D341Med (cell line): Measurements from ENCODE around the gene OBSCN.

ENCODE experiments used
- DNase-seq: peaks from one replicate; pipeline ENCODE4 v3.0.0; 2012; ENCODE audit warnings: low spot score

The OBSCN gene, protein sequence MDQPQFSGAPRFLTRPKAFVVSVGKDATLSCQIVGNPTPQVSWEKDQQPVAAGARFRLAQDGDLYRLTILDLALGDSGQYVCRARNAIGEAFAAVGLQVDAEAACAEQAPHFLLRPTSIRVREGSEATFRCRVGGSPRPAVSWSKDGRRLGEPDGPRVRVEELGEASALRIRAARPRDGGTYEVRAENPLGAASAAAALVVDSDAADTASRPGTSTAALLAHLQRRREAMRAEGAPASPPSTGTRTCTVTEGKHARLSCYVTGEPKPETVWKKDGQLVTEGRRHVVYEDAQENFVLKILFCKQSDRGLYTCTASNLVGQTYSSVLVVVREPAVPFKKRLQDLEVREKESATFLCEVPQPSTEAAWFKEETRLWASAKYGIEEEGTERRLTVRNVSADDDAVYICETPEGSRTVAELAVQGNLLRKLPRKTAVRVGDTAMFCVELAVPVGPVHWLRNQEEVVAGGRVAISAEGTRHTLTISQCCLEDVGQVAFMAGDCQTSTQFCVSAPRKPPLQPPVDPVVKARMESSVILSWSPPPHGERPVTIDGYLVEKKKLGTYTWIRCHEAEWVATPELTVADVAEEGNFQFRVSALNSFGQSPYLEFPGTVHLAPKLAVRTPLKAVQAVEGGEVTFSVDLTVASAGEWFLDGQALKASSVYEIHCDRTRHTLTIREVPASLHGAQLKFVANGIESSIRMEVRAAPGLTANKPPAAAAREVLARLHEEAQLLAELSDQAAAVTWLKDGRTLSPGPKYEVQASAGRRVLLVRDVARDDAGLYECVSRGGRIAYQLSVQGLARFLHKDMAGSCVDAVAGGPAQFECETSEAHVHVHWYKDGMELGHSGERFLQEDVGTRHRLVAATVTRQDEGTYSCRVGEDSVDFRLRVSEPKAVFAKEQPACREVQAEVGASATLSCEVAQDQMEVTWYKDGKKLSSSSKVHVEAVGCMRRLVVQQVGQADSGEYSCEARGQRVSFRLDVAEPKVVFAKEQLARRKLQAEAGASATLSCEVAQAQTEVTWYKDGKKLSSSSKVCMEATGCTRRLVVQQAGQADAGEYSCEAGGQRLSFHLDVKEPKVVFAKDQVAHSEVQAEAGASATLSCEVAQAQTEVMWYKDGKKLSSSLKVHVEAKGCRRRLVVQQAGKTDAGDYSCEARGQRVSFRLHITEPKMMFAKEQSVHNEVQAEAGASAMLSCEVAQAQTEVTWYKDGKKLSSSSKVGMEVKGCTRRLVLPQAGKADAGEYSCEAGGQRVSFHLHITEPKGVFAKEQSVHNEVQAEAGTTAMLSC (N-terminal part only)

DNA sequence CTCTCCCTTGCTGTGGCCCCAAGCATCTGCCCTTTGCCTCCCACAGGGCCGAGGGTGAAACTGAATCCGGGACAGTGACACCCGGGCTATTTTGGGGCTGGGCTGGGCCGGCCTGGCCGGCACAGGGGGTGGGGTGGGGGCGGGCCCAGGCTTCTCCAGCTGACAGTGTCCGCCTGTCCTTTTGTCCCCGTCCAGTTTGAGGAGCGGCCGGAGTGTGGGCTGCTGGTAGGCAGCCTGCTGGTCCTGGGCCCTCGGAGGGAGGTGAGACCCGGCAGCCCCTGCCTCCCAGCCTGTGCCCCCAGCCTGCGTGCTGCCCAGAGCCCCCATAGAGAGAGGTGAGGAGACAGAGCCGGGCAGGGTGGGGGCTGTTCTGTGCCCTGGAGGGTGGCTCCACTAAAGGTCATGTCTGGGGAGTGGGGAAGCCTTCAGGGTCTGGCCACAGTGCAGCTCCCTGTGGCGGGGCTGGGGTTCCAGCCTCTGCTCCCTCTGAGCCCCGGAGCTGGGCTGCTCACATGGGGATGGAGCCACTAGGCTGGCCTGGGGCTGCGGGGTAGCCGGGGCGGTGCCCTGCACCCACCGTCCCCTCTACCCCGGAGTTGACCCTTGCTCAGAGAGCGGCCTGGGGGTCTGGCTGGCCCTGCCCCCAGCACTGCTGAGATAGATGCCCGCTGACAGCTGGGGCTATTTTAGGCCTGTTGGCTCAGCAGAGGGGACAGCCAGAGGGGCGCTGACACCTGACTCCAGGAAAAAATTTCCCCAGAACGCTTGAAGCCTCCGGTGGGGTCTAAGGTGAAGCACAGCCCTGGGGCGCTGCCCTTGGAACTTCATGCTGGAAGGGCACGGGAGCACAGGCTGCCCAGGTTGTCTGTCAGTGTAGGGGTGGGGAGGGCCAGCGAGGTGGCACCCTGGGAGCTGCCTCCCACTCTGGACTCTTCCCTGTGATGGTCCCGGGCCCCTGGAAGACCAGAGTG, at the start of gene OBSCN:
OBSCN (plus strand) TSS at position 194 of the 971 bp plus-strand sequence. CDS start 3,740 bp downstream, outside the sequence.
- DNase-seq, result peak; percentile 27

DNA sequence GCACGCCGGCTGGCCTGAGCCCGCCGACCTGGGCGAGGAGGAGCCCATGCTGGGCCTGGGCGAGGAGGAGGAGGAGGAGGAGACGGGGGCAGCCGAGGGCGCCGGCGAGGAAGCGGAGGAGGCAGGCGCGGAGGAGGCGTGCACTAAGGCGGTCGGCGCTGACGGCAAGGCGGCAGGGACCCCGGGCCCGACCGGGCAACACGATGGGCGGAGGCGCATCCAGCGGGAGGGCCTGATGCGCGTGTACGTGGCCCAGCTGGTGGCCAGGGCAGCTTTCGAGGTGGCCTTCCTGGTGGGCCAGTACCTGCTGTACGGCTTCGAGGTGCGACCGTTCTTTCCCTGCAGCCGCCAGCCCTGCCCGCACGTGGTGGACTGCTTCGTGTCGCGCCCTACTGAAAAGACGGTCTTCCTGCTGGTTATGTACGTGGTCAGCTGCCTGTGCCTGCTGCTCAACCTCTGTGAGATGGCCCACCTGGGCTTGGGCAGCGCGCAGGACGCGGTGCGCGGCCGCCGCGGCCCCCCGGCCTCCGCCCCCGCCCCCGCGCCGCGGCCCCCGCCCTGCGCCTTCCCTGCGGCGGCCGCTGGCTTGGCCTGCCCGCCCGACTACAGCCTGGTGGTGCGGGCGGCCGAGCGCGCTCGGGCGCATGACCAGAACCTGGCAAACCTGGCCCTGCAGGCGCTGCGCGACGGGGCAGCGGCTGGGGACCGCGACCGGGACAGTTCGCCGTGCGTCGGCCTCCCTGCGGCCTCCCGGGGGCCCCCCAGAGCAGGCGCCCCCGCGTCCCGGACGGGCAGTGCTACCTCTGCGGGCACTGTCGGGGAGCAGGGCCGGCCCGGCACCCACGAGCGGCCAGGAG, 49.5 kb upstream of the OBSCN start:
- no peak for DNase-seq

DNA sequence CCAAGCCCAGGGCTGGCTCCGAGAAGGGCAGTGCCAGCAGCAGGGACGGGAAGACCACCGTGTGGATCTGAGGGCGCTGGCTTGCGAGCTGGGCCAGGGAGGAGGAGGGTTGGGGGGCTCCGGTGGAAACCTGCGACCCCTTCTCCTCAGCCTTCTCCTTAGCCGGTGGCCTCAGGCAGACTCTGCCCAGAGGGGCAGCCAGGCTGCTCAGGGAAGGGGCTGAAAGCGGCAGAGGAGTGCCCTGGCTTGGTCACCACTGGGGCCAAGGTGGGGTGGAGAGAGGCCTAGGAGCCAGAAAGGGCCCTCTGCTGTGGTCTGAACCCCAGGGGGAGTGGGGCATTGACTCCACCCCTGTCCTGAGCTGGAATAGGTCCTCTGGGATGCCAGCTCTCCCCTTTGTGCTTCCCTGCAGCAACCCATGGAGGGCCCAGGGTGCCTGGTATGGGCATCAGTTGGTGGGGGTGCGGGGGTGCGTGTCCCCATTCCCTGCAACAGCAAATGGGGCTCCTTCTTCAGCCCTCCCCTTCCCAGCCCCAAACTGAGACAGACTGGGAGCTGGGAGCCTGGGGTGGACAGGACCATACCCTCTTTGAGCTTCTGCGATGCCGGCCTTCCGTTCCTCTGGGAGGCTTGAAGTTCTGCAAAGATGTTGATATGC, 48.7 kb upstream of the OBSCN start:
- no peak for DNase-seq

DNA sequence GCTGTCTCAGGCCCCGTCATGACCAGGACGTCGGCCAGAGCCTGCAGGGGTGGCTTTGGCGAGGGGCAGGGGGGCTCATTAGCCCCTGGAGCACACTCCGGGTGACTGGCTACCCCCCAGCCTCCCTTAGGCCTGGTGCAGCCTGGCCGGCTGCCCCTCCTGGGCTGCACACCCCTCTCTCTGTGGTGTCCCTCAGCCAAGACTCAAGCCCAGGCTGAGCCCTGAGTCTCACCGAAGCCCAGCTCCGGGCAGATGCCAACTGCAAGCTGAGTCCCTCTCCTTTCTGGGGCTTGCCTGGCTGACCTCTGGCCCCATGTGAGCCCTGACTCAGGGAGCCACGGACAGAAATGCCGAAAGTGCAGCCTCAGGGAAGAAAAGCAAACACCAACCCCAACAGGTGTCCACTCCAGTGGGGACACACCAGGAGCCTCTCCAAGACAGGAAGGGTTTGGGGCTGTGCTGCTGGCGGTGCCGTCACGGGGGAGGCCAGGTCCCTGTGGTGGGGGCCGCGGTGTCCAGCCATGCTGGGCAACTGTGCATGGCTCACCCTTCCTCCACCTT, 47.6 kb upstream of the OBSCN start:
- no peak for DNase-seq

DNA sequence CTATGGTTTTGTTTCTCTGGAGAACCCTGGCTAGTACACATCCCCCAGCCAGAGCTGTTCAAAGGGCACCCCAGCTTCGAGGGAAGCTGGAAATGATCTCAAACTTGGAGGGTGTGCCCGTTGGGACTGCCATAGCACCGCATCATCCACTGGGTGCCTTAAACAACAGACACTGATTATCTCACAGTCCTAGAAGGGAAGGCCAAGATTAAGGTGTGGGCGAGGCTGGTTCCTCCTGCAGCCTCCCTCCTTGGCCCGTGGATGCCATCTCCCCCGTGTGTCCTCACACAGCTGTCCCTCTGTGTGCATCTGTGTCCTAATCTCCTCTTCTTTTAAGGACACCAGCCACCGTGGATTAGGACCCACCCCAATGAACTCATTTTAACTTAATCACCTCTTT, 46.5 kb upstream of the OBSCN start:
- peak; percentile 68 for DNase-seq

DNA sequence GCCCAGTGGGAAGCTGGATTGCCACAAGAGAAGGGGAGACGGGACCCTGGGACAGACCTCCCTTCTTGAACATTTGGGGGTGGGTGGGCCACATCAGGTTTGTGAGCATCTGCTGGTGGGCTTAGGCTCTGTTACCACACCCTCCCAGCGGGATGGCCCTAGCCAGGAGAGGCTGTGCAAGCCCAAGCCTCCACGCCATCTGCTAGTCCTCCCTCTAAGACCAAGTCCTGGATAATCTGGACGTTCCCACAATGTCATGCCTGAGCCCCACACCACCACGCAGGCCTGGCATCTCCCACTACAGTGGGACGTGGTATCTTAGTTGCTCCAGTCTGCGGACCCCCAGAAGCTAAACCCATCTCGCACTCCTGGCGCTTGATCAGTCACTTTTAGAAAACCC, 46.0 kb upstream of the OBSCN start:
- DNase-seq, result no peak

DNA sequence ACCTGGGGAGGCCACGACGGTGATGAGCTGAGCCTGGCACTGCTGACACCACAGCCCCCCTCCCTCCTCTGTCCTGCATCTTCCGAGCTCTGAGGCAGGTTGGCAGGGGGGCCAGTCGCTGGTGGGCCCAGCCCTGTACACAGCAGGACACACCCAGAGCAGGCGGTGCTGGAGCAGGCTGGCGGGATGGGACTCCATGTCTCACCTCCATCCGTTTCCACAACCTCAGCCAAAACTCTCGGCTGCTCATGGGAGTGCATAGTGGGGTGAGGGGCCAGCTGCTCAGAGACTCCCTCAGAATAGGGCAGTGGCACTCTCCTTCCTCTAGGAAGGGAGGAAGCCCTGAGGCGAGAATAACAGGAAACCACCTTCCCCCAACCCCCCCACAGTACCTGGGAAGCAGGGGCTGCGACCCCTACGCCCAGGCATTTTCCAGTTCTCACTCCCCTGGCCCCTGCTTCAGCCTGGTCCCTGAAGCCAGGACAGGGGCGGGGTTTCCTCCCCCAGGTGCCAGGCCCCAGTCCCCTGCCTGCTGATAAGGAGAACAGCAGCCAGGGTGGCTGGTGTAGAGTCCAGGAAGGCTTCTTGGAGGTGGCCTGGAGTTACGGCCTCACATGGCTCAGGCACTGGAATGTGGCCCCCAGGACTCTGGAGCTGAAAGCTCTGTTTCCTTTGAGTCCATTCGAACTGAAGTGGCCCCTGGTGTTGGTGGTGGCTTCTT, 45.4 kb upstream of the OBSCN start:
- no peak for DNase-seq

DNA sequence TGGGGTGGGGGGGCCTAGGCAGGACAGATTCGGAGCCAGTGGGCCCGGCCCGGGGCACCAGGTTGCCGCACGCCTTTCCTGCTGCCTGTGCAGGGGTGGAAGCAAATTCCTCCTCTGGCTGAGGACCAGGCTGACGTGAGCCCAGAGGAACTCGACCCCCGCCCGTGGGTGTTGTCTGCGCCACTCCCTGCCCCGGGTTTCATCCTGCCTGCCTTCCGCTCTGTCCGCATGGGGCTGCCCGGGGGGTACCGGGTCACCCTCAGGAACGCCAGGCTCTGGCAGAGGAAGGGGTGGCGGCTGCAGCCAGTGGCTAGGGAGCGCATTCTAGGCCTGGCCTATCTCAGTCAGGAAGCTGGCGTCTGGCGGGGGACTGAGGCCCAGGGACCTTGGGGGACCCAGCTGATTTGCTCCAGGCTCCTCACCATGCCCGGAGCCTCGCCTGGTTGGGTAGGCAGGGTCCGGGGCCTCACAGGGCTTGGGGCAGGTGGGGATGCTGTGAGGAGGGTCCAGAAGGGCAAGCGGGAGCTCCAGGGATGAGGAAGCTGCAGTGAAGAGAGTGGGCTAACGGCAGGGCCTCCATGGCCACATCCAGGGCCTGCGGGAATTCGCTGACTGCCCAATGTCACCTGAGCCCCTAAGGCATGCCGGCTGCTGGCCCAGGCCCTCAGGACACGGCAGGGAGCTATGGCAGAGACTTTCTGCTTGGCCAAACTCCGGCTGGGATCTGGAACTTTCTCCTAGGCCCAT, 44.7 kb upstream of the OBSCN start:
- DNase-seq, result no peak

DNA sequence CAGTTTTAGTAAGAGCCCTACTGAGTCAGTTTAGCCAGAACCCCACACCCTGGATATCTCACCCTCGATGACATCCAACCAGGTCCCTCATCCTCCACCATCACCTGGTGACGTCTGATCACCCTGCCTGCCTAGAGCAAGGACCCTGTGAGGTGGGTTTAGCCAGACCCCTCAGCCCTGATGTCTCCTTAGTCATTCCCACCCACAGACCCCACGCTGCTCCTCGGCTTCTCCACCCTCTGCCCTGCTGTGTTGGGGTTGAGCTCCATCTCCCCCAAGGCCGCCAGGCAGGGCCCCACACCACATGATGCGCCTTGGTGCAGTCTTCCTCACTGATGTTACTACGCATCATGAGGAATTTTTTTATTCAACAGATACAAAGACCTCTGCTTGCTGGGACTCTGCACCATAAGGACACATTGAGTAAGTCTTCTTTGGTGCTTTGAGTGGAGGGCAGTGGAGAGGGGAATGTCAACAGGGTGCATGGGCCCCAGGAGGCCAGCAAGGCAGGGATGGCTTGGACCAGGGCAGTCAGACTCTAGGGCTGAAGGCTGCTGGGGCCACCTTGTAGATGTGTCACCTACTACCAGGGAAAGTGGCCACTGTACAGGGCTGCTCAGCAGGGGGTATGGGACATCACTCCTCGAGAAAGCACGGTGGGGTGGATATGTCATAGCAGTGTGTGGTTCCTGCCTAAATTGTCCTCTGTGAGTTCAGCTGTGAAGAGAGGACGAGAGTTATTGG, 43.9 kb upstream of the OBSCN start:
- DNase-seq, result no peak

DNA sequence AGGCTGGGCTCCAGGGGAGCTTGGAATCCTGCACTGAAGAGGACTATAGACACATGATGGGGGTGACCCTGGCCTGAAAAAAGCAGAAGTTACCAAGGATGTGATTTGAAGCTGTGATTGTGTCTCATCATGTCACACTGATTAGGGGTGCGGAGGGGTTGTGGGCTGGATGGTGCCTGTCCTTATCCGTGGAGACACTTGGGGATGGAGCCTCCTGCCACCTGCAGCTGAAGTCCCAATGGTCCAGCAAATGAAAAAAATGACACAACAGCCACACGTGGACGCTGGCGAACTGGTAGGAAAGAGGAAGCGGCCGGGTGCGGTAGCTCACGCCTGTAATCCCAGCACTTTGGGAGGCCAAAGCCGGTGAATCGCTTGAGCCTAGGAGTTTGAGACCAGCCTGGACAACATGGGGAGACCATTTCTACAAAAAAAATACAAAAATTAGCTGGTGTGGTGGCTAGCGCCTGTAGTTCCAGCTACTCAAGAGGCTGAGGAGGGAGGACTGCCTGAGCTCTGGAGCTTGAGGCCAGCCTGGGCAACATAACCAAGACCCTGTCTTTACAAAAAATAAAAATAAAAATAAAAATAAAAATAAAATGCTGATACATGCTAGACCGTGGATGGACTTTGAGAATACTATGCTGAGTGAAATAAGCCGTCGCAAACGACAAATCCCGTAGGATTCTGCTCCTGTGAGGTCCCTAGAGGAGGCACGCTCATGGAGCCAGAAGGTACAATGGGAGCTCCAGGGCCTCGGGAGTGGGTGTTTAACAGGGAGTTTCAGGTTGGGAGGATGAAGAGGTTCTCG, 43.1 kb upstream of the OBSCN start:
- no peak for DNase-seq

DNA sequence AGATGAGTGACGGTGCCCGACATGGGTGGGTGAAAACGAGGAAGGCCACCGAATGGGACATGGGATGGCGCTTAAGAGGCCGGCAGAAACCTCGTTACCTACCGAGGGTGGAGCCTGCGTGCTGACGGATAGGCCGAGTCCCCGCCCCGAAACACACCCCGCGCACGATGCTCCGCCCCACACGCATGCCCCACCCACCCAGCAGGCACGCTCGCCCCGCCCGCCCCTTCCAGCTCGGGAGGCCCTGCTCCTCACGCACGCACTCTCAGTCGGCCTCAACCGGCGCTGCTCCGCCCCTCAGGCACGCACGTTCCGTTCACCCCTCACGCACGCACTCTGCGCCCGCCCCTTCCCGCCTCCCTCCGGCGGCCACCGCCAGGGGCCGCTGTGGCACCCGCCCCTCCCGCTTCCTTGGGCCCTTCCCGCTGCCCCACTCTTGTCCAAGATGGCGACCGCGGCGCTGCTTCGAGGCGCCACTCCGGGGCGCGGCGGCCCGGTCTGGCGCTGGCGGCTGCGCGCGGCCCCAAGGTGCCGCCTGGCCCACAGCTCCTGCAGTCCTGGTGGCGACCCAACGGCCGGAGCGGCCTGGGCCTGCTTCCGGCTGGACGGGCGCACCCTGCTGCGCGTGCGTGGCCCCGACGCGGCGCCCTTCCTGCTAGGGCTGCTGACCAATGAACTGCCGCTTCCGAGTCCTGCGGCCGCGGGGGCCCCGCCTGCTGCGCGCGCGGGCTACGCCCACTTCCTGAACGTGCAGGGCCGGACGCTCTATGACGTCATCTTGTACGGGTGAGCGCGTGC, 42.3 kb upstream of the OBSCN start, which contains the start of gene IBA57:
IBA57 (plus strand) TSS at position 433 of the 798 bp plus-strand sequence; CDS start at position 446, 13 bp downstream.
- peak; percentile 99 for DNase-seq

DNA sequence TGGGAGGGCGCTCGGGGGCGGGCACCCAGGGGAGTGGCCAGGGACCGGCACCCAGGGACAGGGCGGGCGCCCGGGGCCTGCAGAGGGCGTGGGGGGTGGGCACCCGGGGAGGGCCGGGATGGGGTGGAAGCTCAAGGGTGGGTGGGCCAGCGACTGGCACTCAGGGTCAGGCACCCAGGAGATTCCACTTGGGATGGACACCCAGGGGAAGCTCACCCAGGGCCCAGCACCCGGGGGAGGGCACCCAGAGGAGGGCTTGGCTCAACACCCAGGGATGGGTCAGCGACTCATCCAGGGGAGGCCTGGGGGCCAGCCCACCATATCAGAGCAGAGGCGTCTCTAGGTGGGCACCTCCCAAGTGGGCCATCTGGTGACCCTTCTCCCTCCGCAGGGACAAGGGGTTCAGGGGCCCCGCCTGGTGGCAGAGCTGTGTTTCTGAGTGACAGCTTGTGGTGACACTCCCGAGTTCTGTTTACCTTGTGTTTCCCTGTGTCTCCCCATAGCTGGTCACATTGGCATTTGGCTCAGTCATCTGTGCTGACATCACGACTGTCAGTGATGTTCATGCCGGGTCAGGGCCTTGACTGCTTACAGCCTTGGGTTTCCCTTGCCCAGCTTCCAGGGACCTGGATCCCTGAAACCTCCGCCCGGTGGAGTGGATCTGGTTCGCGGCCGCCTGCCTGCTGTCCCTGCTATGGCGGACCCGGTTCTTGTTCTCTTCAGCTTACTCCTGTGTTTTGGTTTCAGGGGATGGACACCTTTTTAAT, 41.5 kb upstream of the OBSCN start:
- DNase-seq, result peak; percentile 77

DNA sequence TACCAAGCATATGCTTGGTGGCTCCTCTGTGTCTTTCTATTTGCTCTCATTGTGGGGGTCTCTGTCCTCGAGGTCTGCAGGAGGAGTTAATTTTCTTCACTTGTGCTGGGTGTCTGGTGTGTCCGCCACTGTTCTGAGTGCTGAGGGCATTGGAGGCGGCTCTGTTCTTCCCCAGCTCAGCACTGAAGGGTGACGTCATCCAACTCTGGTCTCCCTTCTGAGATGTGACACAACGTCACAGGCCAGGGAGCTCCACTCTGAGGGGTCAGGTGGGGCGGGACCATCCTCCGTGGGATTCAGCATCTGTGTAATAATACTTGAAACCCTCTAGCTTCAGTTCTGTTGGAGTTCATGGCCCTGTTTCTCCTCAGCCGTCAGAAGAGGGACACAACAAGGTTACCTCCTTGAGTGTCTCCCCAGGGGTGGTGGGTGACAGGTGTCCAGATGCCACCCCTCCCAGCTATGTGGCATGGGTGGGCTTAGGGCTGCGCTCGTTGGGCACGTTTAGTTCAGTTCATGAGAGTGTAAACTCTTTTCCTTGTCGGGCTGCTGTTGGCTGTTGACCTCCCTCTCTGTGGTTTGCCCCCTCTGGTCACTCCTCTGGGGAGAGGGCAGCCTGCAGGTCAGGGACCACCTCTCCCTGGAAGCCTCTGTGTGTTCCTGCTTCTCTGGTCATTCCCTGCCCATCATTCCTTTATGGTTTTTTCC, 39.1 kb upstream of the OBSCN start:
- DNase-seq, result no peak

DNA sequence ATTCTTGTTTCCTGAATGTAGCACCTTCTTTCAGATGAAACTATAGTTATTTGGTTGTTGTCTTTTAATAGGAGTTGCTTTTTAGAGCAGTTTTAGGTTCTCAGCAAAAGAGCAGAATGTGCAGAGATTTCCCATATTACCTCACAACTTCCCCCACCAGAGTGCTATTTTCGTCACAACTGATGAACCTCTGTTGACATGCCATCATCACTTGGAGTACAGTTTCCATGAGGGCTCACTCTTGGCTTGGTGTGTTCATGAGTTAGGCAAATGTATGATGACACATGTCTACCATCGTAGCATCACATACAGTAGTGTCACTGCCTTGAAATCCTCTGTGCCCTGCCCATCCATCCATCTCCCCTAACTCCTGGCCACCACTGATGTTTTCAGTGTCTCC, 38.5 kb upstream of the OBSCN start:
- DNase-seq, result no peak
